PC-9 (cell line): ENCODE measurements around the gene BTG3.

ENCODE experiments used
- EZH2 ChIP-seq: fragments of 200-600 bp; sonication (generic); IDR thresholded peaks from 2 replicates; pipeline ENCODE4 v1.8.0; 2017; ENCODE audit warnings: antibody characterized with exemption, low read depth
- TF ChIP-seq, protein P1 (sequence below): fragments of 200-600 bp; sonication (generic); conservative IDR thresholded peaks from 2 replicates; pipeline ENCODE4 v1.6.1; 2017; ENCODE audit warnings: mixed run types, antibody characterized with exemption, mild to moderate bottlenecking, moderate library complexity

DNA sequence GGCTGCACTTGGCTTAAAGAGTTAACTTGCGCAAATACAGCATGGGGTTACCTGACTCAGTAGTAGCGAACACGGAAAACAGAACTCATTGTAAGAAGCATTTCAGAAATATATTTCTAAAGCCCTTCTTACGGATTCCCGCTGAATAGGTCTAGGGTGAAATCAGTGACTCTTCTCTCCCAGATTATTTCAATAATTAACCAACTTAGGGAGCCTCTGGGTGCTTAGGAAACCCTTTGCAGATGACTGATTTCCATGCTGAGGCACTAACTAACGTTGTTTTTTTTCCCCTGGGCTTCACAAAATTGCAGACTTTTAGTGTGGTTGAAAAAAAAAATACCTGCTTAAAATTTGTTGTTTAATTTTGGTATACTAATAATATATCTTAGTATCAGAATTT lies 40.3 kb downstream of the BTG3 start:
- TF ChIP-seq EZH2: no peak
- TF ChIP-seq, protein P1, sequence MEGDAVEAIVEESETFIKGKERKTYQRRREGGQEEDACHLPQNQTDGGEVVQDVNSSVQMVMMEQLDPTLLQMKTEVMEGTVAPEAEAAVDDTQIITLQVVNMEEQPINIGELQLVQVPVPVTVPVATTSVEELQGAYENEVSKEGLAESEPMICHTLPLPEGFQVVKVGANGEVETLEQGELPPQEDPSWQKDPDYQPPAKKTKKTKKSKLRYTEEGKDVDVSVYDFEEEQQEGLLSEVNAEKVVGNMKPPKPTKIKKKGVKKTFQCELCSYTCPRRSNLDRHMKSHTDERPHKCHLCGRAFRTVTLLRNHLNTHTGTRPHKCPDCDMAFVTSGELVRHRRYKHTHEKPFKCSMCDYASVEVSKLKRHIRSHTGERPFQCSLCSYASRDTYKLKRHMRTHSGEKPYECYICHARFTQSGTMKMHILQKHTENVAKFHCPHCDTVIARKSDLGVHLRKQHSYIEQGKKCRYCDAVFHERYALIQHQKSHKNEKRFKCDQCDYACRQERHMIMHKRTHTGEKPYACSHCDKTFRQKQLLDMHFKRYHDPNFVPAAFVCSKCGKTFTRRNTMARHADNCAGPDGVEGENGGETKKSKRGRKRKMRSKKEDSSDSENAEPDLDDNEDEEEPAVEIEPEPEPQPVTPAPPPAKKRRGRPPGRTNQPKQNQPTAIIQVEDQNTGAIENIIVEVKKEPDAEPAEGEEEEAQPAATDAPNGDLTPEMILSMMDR: no peak
